Left forelimb (tissue), 1 donor: ENCODE data around the gene MPP3.
"Not testable (repeated sequence)": the region's sequence is repeated elsewhere in the genome, so short reads cannot be mapped to it uniquely, and the experiment has no call there.

Source experiments
- DNase-seq: peaks from one replicate; pipeline ENCODE4 v3.0.0-alpha.2; 2018; ENCODE audit warnings: low spot score

MPP3 gene

DNA sequence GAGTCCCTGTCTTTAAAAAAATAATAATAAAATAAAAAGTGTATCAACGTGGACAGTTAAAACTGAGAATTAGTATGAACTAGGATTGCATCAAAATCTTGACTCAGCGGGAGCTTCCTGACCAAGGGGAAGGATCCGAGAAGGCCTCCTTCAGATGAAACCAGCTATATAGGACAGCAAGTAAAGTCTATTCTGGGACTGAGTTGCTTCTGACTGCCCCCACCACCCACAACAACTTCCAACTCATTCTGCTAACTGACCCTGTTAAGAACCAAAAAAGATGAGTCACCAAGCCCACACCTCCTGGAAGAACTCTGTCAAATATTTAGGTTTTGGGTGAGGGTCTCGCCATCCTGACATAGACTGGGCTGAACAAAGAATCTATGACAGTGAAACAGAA is 24.9 kb downstream of the MPP3 start:
- DNase-seq: no peak

DNA sequence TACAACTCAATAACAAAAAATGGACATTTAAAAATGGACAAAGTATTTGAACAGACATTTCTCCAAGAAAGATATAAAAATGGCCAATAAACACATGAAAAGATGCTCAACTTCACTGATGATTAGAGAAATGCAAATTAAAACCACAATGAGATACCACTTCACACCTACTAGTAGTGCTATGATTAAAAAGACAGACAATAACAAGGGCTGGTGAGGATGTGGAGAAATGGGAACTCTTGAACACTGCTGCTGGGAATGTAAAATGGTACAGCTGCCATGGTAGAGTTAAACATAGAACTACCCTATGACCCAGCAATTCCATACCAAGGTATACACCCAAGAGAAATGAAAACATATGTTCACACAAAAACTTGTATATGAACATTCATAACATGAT is 27.8 kb downstream of the MPP3 start:
- DNase-seq: no peak

DNA sequence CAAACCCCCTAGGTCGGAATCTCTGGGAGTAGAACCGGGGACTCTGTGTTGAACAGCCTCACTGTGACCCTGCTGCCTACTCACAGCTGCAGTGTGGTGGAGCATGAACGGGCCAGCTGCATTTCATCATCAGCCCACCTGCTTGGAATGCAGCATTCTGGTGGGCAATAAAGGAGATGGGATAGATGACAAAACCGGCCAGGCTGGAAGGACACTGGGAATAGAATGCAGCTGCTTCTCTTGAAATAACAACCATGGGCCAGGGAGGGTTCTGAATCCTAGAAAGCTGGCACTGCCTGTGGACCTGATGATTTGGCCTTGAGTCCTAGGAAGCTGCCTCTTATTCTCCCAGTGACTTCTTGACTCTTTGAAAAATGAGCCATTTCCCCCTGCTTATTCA is 29.2 kb downstream of the MPP3 start:
- no peak for DNase-seq

DNA sequence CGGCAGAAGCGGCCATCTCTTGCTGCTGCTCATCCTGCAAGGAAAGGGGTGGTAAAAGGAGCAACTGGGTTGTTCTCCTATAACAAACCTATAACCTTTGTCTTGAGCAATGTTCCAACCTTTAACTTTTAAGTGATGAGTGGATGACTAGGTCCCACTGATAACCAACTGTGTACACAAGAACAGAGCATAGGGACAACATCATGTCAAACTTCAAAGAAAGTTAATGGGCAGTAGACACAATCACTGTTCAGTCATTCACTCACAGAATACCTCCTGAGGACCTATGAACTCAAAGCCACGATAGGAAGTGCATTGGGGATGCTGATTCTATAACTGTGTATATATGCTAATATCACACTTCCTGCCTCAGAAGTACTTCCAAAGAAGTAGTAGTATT is 31.1 kb downstream of the MPP3 start:
- DNase-seq: no peak

DNA sequence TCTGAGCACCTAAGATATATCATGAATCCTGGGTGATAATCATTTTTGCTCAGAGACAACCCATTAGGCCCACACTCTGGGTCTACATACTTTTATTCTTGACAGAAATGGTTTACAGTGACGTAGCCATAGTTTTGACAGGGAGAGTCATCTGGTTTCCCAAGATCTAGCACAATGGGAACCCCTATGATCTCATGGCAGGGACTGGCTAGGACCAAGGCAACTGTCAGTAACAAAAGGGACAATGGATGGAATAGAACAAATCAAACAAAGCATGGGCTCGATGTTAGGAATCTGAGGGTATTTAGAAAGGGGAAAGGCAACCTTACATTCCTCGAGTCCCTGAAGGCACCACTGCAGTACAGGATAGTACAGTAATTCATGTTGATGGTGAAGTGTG is 32.2 kb downstream of the MPP3 start:
- DNase-seq: no peak

DNA sequence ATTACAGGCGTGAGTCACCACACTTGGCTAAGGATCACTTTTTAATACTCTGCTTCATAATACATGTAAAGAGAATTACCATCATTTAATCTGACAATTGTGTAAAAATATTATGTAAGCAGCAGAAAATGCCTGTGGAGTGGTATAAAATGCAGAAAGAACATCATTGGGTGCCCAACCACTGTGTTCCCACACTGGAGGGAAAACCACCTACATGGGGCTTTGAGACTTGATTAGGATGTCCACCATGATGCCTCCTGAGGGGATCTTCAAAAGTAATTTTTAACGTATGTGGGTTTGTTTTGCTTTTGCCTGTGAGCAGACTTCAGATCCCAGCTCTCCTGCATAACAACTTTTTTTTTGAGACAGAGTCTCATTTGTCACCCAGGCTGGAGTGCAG is 33.9 kb downstream of the MPP3 start:
- no peak for DNase-seq

DNA sequence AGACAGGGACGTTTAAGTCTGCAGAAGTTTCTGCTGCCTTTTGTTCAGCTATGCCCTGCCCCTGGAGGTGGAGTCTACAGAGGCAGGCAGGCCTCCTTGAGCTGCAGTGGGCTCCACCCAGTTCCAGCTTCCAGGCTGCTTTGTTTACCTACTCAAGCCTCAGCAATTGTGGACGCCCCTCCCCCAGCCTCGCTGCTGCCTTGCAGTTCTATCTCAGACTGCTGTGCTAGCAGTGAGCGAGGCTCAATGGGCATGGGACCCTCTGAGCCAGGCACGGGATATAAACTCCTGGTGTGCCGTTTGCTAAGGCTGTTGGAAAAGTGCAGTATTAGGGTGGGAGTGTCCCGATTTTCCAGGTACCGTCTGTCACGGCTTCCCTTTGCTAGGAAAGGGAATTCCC is 34.9 kb downstream of the MPP3 start:
- not testable (repeated sequence) for DNase-seq

DNA sequence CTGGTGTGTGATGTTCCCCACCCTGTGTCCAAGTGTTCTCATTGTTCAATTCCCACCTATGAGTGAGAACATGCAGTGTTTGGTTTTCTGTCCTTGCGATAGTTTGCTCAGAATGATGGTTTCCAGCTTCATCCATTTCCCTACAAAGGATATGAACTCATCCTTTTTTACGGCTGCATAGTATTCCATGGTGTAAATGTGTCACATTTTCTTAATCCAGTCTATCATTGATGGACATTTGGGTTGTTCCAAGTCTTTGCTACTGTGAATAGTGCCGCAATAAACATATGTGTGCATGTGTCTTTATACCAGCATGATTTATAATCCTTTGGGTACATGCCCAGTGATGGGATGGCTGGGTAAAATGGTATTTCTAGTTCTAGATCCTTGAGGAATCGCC is 40.3 kb downstream of the MPP3 start:
- not testable (repeated sequence) for DNase-seq

DNA sequence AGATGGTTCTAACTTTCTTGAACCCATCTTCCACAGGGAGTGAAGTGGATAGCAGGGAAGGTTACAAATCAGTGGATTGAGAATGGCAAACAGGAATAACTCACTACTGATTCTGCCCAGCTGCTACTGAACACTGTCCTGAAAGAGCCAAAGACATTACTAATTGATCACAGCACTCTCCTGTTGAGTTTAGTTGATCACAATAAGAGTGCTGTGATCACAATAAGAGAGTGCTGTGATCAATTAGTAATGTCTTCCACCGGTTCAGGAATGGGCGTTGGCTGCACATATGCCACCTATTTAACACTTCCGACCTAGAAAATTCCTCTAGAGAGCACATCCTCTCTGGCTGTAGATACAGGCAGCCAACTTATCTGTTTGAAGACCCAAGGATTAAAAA is 41.4 kb downstream of the MPP3 start:
- no peak for DNase-seq

DNA sequence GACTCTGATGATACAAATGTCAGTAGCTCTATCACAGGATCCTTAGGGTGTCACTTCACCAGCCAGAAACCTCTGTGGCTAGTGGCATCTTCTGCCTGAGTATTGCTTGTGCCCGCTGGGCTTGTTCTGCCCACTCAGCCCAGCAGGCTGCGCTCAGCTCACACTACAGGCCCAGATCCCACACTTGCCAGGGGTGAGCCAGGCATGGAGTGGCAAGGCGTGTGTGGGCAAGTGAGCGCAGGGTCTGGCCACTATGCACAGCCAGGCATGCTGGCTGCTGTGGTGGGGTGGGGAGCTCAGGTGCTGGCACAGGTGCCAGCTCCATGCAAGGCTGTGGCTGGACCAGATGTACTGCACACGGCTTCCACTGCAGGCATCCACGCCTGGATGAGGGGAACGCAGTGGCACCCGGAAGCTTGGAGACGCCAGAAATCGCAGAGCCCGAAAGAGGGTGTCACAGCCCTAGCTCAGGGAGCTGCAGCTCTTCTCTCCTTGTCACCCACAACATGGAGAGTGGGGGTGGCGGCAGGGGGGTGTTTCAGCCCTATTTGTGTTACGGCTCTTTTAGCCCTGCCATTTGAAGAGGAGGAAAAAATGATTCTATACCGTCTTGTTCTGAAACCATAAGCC is 42.5 kb downstream of the MPP3 start:
- DNase-seq: no peak

DNA sequence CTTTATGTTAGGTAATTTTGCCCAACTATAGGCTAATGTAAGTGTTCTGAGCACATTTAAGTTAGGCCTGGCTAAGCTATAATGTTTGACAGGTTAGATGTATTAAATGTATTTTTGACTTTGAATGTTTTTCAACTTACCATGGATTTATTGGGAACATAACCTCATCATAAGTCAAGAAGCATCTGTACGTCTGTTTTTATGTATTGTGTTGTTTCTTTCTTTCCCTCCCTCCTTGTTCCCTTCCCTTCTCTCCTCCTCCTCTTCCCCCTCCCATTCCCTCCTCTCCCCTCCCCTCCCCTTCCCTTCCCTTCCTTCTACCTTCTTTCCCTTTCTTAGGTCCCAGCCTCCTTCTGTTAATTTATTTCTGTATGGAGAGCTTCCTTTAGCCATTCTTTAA is 43.5 kb downstream of the MPP3 start:
- no peak for DNase-seq

DNA sequence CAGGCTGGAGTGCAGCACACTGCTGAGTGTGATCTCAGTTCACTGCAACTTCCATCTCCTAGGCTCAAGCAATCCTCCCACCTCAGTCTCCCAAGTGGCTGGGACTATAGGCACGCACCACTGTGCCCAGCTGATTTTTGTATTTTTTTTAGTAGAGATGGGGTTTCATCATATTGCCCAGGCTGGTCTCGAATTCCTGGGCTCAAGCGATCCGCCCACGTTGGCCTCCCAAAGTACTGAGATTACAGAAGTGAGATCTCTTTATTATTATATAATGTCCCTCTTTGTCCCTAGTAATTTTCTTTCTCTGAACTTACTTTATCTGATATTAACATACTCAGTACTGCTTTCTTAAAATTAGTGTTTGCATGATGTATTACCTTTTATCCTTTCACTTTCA is 44.4 kb downstream of the MPP3 start:
- no peak for DNase-seq

DNA sequence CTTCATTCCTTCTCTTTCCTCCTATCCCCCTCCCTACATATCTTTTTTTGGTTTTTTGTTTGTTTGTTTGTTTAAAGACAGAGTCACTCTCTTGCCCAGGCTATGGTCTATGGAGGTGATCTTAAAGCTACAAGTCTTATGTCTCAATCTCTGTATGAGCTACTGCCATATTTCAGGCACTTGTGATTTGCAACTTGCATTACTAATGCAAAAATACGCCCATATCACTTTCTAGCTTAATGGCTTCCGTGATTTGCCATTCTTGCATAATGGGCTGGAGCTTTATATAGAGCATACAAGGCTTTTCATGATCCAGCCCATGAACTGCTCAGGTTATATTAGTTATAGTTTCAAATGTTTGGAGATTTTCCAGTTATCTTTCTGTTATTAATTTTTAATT is 45.2 kb downstream of the MPP3 start:
- DNase-seq: no peak

DNA sequence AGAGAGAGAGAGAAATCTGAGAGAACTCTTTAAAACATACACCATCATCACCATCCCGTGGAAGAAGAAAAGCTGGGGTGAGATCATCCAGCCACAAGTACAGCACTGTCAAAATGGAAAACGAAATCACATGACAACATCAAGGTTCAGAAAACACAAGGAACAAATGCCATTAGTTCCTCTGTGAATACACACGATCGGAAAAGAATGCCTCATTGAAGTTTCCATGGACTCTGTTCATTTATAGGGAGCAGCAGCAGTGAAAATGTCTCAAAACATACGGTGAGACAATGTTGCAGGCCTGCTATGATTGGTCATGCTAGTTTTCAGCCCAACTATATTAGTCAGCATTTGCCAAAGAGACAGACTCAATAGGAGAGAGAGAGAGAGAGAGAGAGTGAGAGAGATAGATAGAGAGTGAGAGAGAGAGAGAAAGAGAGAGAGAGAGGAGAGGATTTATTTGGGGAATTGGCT is 48.3 kb downstream of the MPP3 start:
- DNase-seq: no peak

DNA sequence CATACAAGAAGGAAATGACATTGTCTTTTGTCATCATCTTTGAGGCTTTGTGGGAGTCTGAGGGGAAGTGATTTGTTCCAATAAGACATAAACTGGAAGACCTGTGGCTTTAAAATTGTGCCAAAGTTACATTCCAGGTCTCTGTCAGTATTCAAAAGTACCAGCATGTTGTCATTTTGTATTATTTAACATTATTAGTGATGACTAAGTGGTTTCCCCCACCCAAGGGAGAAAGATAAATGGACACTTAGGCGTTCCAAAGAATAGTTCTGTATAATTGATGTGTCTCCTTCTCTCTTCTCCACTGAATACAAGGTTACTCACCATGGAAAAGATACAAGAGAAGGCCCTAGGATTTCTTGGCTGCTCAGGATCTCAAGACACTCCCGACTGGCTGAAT is 48.9 kb downstream of the MPP3 start:
- DNase-seq: no peak

DNA sequence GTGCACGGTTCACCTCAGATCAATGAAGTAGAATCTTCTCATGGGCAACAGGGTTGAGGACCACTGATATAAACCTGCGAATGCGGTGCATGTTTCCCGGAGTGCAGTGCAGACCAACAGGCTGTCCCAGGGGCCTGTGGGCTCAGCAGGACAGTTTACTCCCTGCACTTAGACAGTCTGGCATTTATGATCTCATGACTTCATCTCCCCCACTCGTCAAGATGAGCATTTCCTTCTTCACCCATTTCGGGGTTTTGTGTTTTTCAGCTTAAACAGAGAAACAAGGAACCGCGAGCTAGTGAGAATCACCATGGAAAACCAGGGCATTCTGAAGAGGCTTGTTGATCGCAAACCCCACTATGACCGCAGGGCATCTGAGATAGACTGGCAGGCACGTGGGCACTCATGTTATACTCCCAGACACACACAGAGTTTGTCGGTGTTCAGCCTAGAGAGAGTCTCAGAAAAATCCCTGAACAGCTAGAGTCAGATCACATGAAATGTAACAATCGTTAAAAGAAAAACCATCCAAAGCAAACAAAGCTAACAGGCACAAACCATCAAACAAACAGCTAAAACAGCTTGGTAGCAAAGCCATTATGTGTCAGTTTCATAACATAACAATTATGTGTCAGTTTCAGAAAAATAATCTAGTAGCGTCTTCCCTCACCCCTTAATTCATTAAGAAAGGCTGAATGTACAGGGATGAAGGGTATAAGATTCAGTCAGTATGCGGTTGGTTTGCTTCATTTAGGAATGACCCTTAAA is 49.8 kb downstream of the MPP3 start:
- DNase-seq: no peak

DNA sequence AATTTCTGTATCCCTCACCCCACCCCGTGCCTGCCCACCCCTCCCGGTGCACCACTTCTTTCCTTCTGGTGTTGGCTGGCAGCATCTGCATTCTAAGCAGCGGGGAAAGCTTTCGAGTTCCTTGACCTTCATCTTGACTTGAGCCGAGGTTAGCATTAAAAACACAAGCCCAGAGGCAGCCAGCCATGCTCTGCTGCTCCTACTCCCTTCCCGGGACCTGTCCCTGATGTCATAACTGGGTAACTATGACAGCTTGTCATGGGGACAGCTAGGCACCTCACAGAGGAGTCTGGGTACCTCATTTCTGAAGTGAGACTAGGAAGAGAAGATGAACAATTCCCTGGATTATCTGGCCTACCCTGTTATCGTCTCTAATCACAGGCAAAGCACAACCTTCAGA is 52.8 kb downstream of the MPP3 start, which contains the start of gene CFAP97D1:
Gene CFAP97D1 (plus strand): TSS at position 301 of the 400 bp plus-strand sequence. CDS start 28 bp downstream, at position 329.
- DNase-seq: no peak

DNA sequence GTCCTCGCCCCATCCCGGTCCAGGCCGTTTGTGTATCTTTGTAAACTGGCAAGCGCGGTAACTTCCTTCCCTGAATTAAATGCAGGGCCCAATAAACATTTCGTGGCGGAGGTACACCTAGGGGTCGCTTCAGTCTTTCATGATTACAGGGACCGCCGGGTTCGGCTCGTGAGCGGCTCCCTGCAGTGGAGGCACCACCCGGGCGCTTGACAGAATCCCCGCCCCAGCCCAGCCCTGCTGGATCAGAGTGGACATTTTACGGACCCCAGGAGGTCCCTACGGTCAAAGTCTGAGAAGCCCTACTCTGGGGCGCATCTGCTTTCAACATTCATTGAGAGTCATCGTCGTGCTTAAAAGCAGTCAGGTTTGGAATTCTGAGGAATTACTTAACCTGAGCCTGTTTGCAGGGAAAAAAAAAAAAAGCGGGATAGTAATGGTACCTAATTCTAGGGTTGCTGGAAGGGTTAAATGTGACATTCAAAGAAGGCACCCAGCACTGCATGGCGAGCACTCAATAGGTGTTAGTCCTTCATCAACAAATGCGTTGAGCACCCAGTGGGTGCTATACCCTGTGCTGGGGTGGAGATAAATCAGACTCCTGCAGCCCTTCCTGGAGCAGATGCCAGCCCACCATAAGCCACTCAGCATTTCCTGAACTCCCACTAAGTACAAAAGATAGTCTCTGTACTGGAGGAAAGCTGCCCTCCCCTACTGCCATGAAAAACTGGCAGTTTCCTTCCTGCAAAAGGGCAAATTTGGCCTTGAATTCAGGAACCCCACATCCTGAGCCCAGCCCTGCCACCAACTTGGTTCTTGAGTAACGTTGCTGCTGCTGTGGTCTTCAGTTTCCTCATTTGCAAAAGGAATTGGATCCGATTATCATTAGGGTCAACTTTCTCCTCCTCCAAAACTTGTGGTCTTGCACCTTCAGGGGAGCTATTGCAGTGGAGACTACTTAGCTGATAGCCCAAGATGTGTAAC is 53.5 kb downstream of the MPP3 start:
- DNase-seq: no peak

DNA sequence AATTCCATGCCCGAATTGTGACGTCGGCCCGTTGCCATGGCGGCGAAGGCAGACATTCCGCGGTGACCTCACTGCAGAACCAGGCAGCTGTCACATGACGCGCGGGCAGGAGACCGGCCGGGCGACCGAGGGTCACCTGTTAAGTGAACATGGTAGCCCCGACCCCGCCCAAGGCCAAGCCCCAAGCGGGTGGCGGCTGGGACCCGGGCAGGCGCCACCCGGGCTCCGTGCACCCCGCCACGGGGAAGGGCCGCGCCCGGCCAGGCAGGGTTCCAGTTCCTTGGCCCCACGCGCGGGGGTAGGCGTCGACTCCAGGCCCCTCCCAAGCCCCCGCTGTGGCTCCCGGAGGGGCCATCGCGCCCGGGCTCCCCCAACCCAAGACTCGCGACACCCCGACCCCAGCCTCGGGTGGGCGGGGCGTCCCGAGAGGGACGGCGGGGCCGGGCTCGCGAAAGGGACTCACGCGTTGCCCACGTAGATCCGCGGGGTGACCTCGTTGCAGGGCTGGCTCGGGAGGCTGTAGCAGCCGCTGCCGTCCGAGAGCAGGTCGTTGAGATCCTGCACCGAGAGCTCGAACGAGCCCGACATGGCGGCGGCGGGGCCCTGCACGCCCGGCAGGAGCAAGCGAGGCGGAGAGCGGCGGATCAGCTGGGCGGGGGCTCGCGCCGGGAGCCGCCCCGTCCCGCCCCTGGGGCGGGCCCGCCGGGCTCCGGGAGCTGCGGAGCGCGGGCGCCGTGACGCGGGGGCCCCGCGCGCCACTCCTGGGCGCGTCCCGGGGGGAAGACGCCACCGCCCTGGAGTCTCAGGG is 54.4 kb downstream of the MPP3 start, which contains the start of gene DUSP3:
Gene DUSP3 (minus strand): TSS at position 641 of the 808 bp plus-strand sequence. CDS start 53 bp downstream, at position 588.
- peak; percentile 94 for DNase-seq

DNA sequence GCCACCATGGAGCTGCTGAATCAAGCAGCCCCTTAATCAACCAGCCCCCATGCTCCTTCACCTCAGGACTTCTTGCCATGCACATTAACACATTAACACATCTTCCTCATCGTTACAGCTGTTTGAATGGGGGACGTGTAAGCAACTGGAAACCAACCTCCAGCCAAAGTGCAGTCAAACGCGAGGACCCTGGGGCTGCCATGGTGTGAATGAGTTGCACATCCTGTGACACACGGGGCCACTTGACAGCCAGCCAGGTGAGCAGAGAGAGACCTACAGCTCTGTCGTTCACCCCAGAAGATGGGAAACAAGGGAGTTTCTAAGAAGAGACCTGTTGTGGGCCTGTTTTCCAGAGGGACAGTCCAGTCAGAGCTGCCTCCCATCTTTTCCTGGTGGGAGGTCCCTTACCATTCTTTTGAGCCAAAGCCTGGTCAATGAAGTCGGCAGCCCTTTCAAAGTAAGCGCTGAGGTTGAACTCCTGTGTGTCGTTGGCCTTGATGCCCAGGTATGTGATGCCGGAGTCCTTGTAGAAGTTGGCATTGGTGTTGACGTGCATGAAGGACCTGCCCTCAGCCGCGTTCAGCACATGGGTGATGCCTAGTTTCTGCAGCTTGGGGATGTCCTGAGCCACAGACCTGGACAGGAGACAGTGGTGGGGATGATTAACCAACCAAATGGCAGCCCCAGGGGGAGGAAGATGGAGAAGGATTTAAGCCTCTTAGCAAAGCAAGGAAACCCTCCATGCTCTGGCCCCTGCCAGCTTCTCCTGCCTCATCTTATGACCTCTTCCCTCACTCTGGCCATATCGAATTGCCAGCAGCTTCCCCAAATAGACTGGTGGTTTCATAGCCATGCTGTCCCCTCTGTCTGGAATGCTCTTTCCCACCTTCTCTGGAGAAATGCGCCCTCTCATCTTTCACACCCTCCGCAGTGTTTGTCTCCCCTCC is 58.4 kb downstream of the MPP3 start:
- no peak for DNase-seq
